Left lung (tissue), 10 donors: ENCODE measurements around the gene TMEM178A. TPM values are rescaled to one million over a fixed set of nuclear protein-coding genes. Genes with fewer than 3 reads are reported as not detected.

Source experiments
- ATAC-seq: fragments of 200-7000 bp; cut with Tn5 transposase; one replicate; pipeline ENCODE4 v1.9.1; 2020; ENCODE audit warnings: moderate library complexity
- DNase-seq, 4 donors: peaks; one replicate each; pipeline ENCODE4 v3.0.0-alpha.2; 2013 to 2020
- H3K27ac ChIP-seq, 2 donors: fragments of 200-600 bp; sonication (generic) in 1 of 2; one replicate each; pipeline versions ENCODE4 v1.5.0 to v1.8.0; 2020 to 2021
- H3K27me3 ChIP-seq, 2 donors: fragments of 200-600 bp; sonication (generic) in 1 of 2; one replicate each; pipeline versions ENCODE4 v1.5.0 to v1.8.0; 2020 to 2021
- H3K36me3 ChIP-seq, 2 donors: fragments of 200-600 bp; sonication (generic) in 1 of 2; one replicate each; pipeline versions ENCODE4 v1.5.0 to v1.8.0; 2020 to 2021
- H3K4me1 ChIP-seq, 2 donors: fragments of 200-600 bp; one replicate each; pipeline ENCODE4 v1.8.0; 2021
- H3K4me3 ChIP-seq, 2 donors: fragments of 200-600 bp; sonication (generic) in 1 of 2; one replicate each; pipeline versions ENCODE4 v1.5.0 to v1.8.0; 2020 to 2021; ENCODE audit warnings: mild to moderate bottlenecking in 1 of 2
- H3K9me3 ChIP-seq, 2 donors: fragments of 200-600 bp; sonication (generic) in 1 of 2; one replicate each; pipeline versions ENCODE4 v1.5.0 to v1.8.0; 2020 to 2021
- CTCF ChIP-seq, 2 donors: fragments of 200-600 bp; sonication (generic) in 1 of 2; IDR thresholded peaks; one replicate each; pipeline versions ENCODE4 v1.5.0 to v1.8.0; 2021; ENCODE audit warnings: antibody characterized with exemption in 2 of 2
- intact Hi-C, 2 donors: fragments of 100-400 bp; cut with DNase I; formaldehyde crosslinking; loops; one replicate each; pipeline versions ENCODE4 v1.11.2 to v1.14.2; 2022
- polyA plus RNA-seq, 6 donors: library from polyadenylated mRNA; unstranded; fragments of 120-200 nt; gene quantifications; one replicate each; pipeline ENCODE4 v1.2.1, GENCODE V29; 2013; ENCODE audit not compliant: insufficient read length in 6 of 6
- total RNA-seq, 2 donors: library from RNA; stranded (reverse); fragmentation: NEBNext Ultra II Directional; extraction: Animal tissue kit (Norgen Biotek cat#: 25700); gene quantifications; one replicate each; pipeline ENCODE4 v1.2.1, GENCODE V29; 2021
- donor health status: DM: no; HTN: yes; CAD: no.
- donor health status: DM: no; HTN: no; CAD: no.

TMEM178A gene
- total and polyA plus RNA-seq, 8 donors: 1.4 to 11.2 (median 9.6) TPM

GRCh38 chr2:39731546-39731945 is 65.8 kb downstream of the TMEM178A start:
- no peak for ATAC-seq
- no peak for DNase-seq
- no peak overlapping the region for H3K4me3 ChIP-seq
- H3K4me1 ChIP-seq: no peaks in the 10 kb centered on the region
- no peaks in the 10 kb centered on the region for H3K27me3 ChIP-seq
- intact Hi-C loops: no loop called here
- peaks cover 0 to 21% of the 10 kb centered on the region in 2 donors for H3K36me3 ChIP-seq
- no peaks in the 10 kb centered on the region for H3K9me3 ChIP-seq
- no peak overlapping the region for H3K27ac ChIP-seq
- no peak for TF ChIP-seq CTCF (IDR thresholded peaks at IDR 0.05)

DNA sequence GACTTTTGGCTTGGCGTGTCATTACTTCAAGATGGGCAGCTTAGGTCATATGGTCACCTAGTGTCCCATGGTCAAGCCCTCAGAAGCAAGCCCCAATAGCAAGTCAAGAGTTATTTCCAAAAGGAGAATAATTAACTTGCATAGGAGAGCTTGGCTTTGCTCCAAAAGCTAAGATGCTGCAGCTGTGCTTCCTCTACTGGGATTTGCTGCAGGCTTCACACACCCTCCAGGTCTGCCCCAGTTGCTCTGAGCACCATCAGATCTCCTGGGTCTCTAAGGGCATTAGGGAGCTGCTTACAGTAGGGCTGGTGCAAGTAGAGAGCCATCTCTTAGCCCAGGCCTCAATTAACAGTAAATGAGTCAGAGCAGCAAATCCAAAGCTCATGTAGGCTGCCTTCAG is 66.8 kb downstream of the TMEM178A start:
- Histone ChIP-seq H3K4me3 (no peak overlapping the region), H3K27ac (no peak overlapping the region), H3K27me3 (no peaks in the 10 kb centered on the region), H3K4me1 (no peaks in the 10 kb centered on the region), H3K9me3 (no peaks in the 10 kb centered on the region), H3K36me3 (peaks cover 0 to 26% of the 10 kb centered on the region in 2 donors)
- no peak for ATAC-seq
- peak in 2 of 4 donors; percentile 13 to 17 for DNase-seq
- no peak for TF ChIP-seq CTCF (IDR thresholded peaks at IDR 0.05)
- intact Hi-C loops: no loop called here

DNA sequence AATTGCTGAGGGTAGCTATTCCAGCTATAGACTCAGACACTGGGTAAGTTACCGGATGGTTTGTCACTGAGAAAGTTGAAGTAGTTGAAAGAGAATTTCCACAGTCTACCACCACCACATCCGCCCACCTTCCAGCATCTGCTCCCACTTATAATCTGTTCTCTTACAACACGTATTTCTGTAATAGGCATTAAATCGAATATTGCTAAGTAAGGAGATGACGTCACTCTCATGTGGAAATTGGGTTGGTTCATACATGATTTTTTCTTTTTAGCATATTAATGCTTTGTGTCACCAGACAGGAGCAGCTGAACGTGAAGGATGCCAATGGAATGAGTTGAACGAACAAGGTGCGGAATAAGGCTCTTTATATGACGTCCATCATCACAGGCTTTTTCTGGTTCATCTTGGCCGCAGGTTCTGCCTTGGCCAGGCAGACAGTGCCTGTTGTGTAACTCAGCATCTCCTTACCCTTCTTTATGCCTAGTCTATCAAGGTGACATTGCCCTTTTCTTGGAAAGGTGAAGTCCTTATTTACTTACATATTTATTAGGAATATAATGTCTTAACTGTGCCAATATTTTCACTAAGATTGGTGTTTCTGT is 67.5 kb downstream of the TMEM178A start:
- ATAC-seq: no peak
- H3K27me3 ChIP-seq: no peaks in the 10 kb centered on the region
- no peak overlapping the region for H3K4me3 ChIP-seq
- H3K4me1 ChIP-seq: no peaks in the 10 kb centered on the region
- H3K27ac ChIP-seq: no peak overlapping the region
- no peak for DNase-seq
- H3K9me3 ChIP-seq: no peaks in the 10 kb centered on the region
- intact Hi-C loops: no loop called here
- no peak for TF ChIP-seq CTCF (IDR thresholded peaks at IDR 0.05)
- peaks cover 0 to 29% of the 10 kb centered on the region in 2 donors for H3K36me3 ChIP-seq

DNA sequence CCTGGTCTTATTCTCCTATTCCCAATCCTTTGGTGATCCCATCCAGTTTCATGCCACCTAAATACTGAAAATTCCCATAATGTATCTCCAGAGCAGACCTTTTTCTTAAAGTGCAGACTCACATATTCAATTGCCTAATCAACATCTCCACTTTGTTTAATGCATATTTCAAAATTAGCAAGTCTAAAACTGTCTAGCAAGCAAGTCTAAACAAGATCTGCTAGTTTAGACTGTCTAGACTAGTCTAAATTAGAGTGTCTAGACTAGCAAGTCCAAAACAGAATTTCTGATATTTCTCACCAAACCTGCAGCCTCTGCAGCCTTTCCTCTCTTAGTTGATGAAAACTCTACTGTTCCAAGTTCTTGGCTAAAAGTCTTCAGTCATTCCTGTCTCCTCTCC is 68.7 kb downstream of the TMEM178A start:
- H3K9me3 ChIP-seq: no peaks in the 10 kb centered on the region
- no peaks in the 10 kb centered on the region for H3K4me1 ChIP-seq
- H3K4me3 ChIP-seq: no peak overlapping the region
- no peak for DNase-seq
- intact Hi-C loops: no loop called here
- no peak overlapping the region for H3K27ac ChIP-seq
- ATAC-seq: no peak
- peaks cover 0 to 39% of the 10 kb centered on the region in 2 donors for H3K36me3 ChIP-seq
- TF ChIP-seq CTCF (IDR thresholded peaks at IDR 0.05): no peak
- no peaks in the 10 kb centered on the region for H3K27me3 ChIP-seq

- no peak for TF ChIP-seq CTCF (IDR thresholded peaks at IDR 0.05)
- Histone ChIP-seq H3K9me3 (no peaks in the 10 kb centered on the region), H3K27me3 (no peaks in the 10 kb centered on the region), H3K27ac (no peak overlapping the region), H3K4me3 (no peak overlapping the region), H3K4me1 (no peaks in the 10 kb centered on the region), H3K36me3 (peaks cover 0 to 44% of the 10 kb centered on the region in 2 donors)
- DNase-seq: no peak
- no peak for ATAC-seq
- intact Hi-C loops: no loop called here
These were observed 69.9 kb downstream of the TMEM178A start for GRCh38 chr2:39735648-39736047.
